Cardiac fibroblast (primary cell): ENCODE results near the gene NEDD4L.

Experiments
- DNase-seq, 2 donors: peaks; one replicate each; pipeline versions ENCODE4 v3.0.0 to v3.0.0-alpha.2; 2010; ENCODE audit warnings: low read depth in 2 of 2
- H3K4me3 ChIP-seq, 2 donors: replicated peaks in 1 of 2; 1 replicate in 1 of 2; 2 replicates in 1 of 2; pipeline ENCODE4 v1.5.1; 2011; ENCODE audit warnings: low read depth in 2 of 2, low read length in 2 of 2, mild to moderate bottlenecking in 2 of 2, moderate library complexity in 1 of 2
- TF ChIP-seq, protein P1 (sequence below): IDR thresholded peaks from one replicate; pipeline ENCODE4 v1.5.1; 2011; ENCODE audit warnings: low read depth, mild to moderate bottlenecking, low read length, inconsistent platforms

The NEDD4L gene

GRCh38 chr18:58402951-58403702 lies 359.1 kb downstream of the NEDD4L start:
- DNase-seq, result no peak
- TF ChIP-seq, protein P1, sequence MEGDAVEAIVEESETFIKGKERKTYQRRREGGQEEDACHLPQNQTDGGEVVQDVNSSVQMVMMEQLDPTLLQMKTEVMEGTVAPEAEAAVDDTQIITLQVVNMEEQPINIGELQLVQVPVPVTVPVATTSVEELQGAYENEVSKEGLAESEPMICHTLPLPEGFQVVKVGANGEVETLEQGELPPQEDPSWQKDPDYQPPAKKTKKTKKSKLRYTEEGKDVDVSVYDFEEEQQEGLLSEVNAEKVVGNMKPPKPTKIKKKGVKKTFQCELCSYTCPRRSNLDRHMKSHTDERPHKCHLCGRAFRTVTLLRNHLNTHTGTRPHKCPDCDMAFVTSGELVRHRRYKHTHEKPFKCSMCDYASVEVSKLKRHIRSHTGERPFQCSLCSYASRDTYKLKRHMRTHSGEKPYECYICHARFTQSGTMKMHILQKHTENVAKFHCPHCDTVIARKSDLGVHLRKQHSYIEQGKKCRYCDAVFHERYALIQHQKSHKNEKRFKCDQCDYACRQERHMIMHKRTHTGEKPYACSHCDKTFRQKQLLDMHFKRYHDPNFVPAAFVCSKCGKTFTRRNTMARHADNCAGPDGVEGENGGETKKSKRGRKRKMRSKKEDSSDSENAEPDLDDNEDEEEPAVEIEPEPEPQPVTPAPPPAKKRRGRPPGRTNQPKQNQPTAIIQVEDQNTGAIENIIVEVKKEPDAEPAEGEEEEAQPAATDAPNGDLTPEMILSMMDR, result no peak
- no peak overlapping the region for H3K4me3 ChIP-seq

DNA sequence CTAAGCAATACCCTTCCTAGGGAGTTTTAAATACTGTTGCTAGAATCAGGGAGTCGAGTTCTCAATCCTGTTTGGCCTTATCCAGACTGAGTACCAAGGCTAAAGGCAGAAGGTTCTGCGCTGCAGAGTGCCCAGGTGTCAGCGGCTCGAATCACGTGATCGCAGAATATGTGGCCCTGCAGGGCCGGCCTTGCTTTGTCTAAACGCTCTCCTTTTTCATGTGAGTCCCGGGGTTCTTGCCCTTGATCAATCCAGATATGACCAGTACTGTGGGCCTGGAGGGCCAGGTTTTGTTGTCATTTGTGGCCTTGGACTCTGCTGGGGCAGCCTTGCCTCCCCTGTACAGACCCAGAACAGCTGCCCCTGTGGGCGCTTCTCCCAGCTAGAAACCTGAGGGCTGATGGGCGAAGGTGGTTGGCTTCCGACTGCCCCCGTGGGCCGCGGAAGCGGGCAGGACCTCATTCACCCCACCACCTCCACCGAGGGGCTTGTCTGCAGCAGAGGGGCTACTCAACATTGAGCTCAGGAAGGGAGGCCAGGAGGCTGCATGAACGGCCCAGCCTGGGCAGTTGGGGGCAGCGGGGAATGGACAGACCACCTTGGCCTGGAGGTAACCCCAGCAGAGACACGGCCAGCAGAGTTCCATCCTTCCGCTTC lies 359.9 kb downstream of the NEDD4L start:
- H3K4me3 ChIP-seq, result no peak overlapping the region
- DNase-seq, result no peak

DNA sequence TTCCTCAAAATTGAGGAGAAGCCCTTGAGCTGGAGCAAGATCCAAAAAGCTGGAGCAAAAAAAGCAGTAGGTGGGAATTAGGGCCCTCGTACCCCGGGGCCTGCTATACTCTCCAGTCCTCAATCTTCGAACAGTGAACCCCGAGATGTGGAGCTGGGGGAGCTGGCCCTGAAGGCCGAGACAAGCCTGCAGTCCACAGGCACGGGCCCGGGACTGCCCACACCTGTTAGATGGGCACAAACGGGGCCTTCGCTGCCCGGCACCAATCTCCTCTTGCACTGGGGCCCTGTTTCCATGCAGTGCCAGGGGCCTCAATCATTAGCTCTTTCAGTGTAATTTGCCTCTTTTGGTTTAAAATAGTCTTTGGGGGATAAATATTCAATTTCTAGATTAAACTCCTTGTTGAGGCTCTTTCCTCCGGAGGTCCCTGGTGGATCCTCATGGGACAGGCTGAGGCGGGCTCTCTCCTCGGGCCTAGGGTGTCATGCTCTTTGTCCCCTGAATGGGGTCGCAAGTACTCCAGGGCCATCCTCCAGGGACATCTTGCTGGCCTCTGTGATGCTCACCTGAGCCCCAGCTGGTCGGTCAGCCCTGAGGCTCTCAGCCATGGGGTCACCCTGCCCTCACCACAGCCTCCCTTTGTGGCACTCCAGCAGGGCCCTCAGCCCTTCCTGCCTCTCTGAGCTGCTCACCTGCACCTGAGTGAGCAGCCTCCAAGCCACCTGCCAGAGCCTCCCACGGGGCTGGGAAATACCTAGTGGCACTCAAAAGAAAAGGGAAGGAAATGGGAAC lies 361.3 kb downstream of the NEDD4L start:
- TF ChIP-seq, protein P1, result no peak
- DNase-seq, result no peak
- H3K4me3 ChIP-seq, result no peak overlapping the region

More for the DNA sequence above, 359.9 kb downstream of the NEDD4L start:
- TF ChIP-seq, protein P1, result no peak

GRCh38 chr18:58407263-58407648 lies 363.2 kb downstream of the NEDD4L start:
- H3K4me3 ChIP-seq, result no peak overlapping the region
- TF ChIP-seq, protein P1, result no peak
- DNase-seq, result no peak

GRCh38 chr18:58407649-58408407 lies 363.8 kb downstream of the NEDD4L start:
- TF ChIP-seq, protein P1, result no peak
- H3K4me3 ChIP-seq, result no peak overlapping the region
- no peak for DNase-seq

DNA sequence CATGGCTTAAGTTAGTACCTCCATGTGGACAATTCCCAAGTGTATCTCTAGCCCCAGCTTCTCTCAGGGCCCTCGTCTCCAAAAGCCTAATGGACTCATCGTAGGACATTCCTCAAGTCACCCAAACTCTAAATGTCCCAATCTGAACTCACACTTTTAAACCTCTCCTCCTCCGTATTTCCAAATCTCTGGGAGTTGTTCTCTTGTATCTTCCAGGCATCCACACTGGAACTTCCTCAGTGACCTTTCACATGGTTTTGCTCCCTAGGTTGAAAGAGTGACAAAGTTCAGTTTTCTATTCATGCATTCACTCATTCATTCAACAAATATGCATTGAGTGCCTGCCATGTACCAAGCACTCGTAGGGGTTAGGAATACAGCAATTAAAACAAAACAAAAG lies 364.6 kb downstream of the NEDD4L start:
- TF ChIP-seq, protein P1, result no peak
- H3K4me3 ChIP-seq, result no peak overlapping the region
- no peak for DNase-seq
